Loucy (cell line): ENCODE measurements around the gene C5orf52.

Experiments used
- H2AFZ ChIP-seq: fragments of 200-600 bp; sonication (generic); 2 replicates; pipeline ENCODE4 v1.6.0; 2016; ENCODE audit warnings: antibody characterized with exemption, mild to moderate bottlenecking, low read length, moderate library complexity
- H3F3A ChIP-seq: fragments of 200-600 bp; 2 replicates; pipeline ENCODE4 v1.6.0; 2016; ENCODE audit warnings: antibody characterized with exemption, low read depth, mild to moderate bottlenecking
- H3K27me3 ChIP-seq: fragments of 200-600 bp; sonication (generic); 2 replicates; pipeline ENCODE4 v1.6.1; 2014; ENCODE audit warnings: low read length, mild to moderate bottlenecking; ENCODE audit not compliant: insufficient read depth, poor library complexity, severe bottlenecking
- H3K36me3 ChIP-seq: fragments of 200-600 bp; sonication (generic); 2 replicates; pipeline ENCODE4 v1.6.1; 2016; ENCODE audit warnings: low read length; ENCODE audit not compliant: insufficient read depth
- H3K4me1 ChIP-seq: fragments of 200-600 bp; sonication (generic); 2 replicates; pipeline ENCODE4 v1.5.1; 2014; ENCODE audit warnings: low read length, mild to moderate bottlenecking; ENCODE audit not compliant: insufficient read depth, poor library complexity, severe bottlenecking
- H3K4me2 ChIP-seq: fragments of 200-600 bp; sonication (generic); 2 replicates; pipeline ENCODE4 v1.6.0; 2014; ENCODE audit warnings: antibody characterized with exemption, low read length, low read depth, mild to moderate bottlenecking; ENCODE audit not compliant: poor library complexity, severe bottlenecking
- H3K4me3 ChIP-seq: fragments of 200-600 bp; sonication (generic); 2 replicates; pipeline ENCODE4 v1.5.1; 2014; ENCODE audit warnings: low read length, mild to moderate bottlenecking, mixed read lengths; ENCODE audit not compliant: poor library complexity, severe bottlenecking
- H3K79me2 ChIP-seq: fragments of 200-600 bp; sonication (generic); 2 replicates; pipeline ENCODE4 v1.6.1; 2014; ENCODE audit warnings: low read length; ENCODE audit not compliant: insufficient read depth
- H3K9ac ChIP-seq: fragments of 200-600 bp; sonication (generic); 2 replicates; pipeline ENCODE4 v1.6.0; 2014; ENCODE audit warnings: mild to moderate bottlenecking, low read depth, low read length, moderate library complexity; ENCODE audit not compliant: poor library complexity, severe bottlenecking
- H3K9me2 ChIP-seq: fragments of 200-600 bp; sonication (generic); replicated peaks from 2 replicates; pipeline ENCODE4 v1.6.1; 2016; ENCODE audit warnings: low read depth, low read length, mixed read lengths
- H3K9me3 ChIP-seq: fragments of 200-600 bp; sonication (generic); 2 replicates; pipeline ENCODE4 v1.6.1; 2014; ENCODE audit warnings: mild to moderate bottlenecking, antibody characterized with exemption, low read length, low read depth; ENCODE audit not compliant: insufficient read depth
- H4K20me1 ChIP-seq: fragments of 200-600 bp; sonication (generic); 2 replicates; pipeline ENCODE4 v1.6.0; 2014; ENCODE audit warnings: antibody characterized with exemption, low read length, mild to moderate bottlenecking; ENCODE audit not compliant: insufficient read depth, poor library complexity, severe bottlenecking
- CTCF ChIP-seq: fragments of 200-600 bp; sonication (generic); conservative IDR thresholded peaks from 2 replicates; pipeline ENCODE4 v1.5.1; 2014; ENCODE audit warnings: mild to moderate bottlenecking, antibody characterized with exemption, low read length
- EZH2phosphoT487 ChIP-seq: fragments of 200-600 bp; IDR thresholded peaks from 2 replicates; pipeline ENCODE4 v1.6.1; 2018; ENCODE audit warnings: antibody characterized with exemption, mild to moderate bottlenecking, moderate library complexity, borderline replicate concordance

Gene C5orf52

GRCh38 chr5:157652377-157652692, 19.0 kb upstream of the C5orf52 start, which contains the start of gene SOX30:
SOX30 (minus strand) TSS chr5:157652438; CDS start chr5:157652078, 360 bp downstream.
- Histone ChIP-seq H3K36me3 (no peaks in the 10 kb centered on the region), H4K20me1 (no peaks in the 10 kb centered on the region), H3K9me3 (no peaks in the 10 kb centered on the region), H3K4me1 (no peaks in the 10 kb centered on the region), H3F3A (no peaks in the 10 kb centered on the region), H3K9ac (no peak within 1 kb of the TSS), H3K4me3 (no peak within 1 kb of the TSS), H3K4me2 (no peak within 1 kb of the TSS), H3K27me3 (no peaks in the 10 kb centered on the region), H2AFZ (no peak within 1 kb of the TSS), H3K79me2 (no peaks in the 10 kb centered on the region), H3K9me2 (no peaks in the 10 kb centered on the region)
- TF ChIP-seq CTCF (no peak), EZH2phosphoT487 (no peak)

GRCh38 chr5:157657516-157657915, 13.8 kb upstream of the C5orf52 start:
- H3K27me3 ChIP-seq, result no peaks in the 10 kb centered on the region
- no peaks in the 10 kb centered on the region for H3K4me1 ChIP-seq
- H3K79me2 ChIP-seq, result no peaks in the 10 kb centered on the region
- TF ChIP-seq EZH2phosphoT487, result no peak
- TF ChIP-seq CTCF, result no peak
- no peaks in the 10 kb centered on the region for H4K20me1 ChIP-seq
- no peak overlapping the region for H3K4me3 ChIP-seq
- no peaks in the 10 kb centered on the region for H3F3A ChIP-seq
- no peaks in the 10 kb centered on the region for H3K36me3 ChIP-seq
- no peak overlapping the region for H2AFZ ChIP-seq
- peaks cover 2% of the 10 kb centered on the region; the same call in 1 of the 2 replicates for H3K9me3 ChIP-seq
- no peak overlapping the region for H3K4me2 ChIP-seq
- H3K9me2 ChIP-seq, result no peaks in the 10 kb centered on the region
- H3K9ac ChIP-seq, result no peak overlapping the region

GRCh38 chr5:157658893-157659292, 12.4 kb upstream of the C5orf52 start:
- Histone ChIP-seq H3K4me3 (no peak overlapping the region), H3K4me1 (no peaks in the 10 kb centered on the region)

More at GRCh38 chr5:157658893-157659292, 12.4 kb upstream of the C5orf52 start:
- no peaks in the 10 kb centered on the region for H3K9me2 ChIP-seq
- no peaks in the 10 kb centered on the region for H3K27me3 ChIP-seq
- no peak overlapping the region for H3K4me2 ChIP-seq
- no peak overlapping the region for H3K9ac ChIP-seq
- H3K36me3 ChIP-seq, result no peaks in the 10 kb centered on the region
- no peaks in the 10 kb centered on the region for H3F3A ChIP-seq
- no peaks in the 10 kb centered on the region for H4K20me1 ChIP-seq
- no peak overlapping the region for H2AFZ ChIP-seq
- TF ChIP-seq EZH2phosphoT487, result no peak
- no peak for TF ChIP-seq CTCF
- H3K79me2 ChIP-seq, result no peaks in the 10 kb centered on the region
- peaks cover 2% of the 10 kb centered on the region; the same call in 1 of the 2 replicates for H3K9me3 ChIP-seq
